Bronchial epithelial cell (primary cell): ENCODE data around the gene CYRIA. TPM values are rescaled to one million over a fixed set of nuclear protein-coding genes. Genes with fewer than 3 reads are reported as not detected.

Experiments
- DNase-seq: peaks from one replicate; pipeline ENCODE4 v3.0.0-alpha.2; 2010; ENCODE audit warnings: low read depth
- FAIRE-seq: peaks from 2 replicates; lab custom pipeline; 2011; peaks lifted over from hg19 to GRCh38; lab: Jason Lieb, UNC
- H3K27me3 ChIP-seq: 2 replicates; pipeline ENCODE4 v1.5.1; 2011; ENCODE audit warnings: low read length; ENCODE audit not compliant: control insufficient read depth, insufficient read depth
- H3K36me3 ChIP-seq: 2 replicates; pipeline ENCODE4 v1.5.1; 2011; ENCODE audit warnings: low read length; ENCODE audit not compliant: control insufficient read depth, insufficient read depth
- H3K4me3 ChIP-seq: 2 replicates; pipeline ENCODE4 v1.5.1; 2011; ENCODE audit warnings: mild to moderate bottlenecking, low read depth, low read length, control low read depth
- CTCF ChIP-seq: IDR thresholded peaks from 2 replicates; pipeline ENCODE4 v1.5.1; 2011; ENCODE audit warnings: mild to moderate bottlenecking, moderate library complexity, low read length, control low read depth, inconsistent platforms; ENCODE audit not compliant: insufficient read depth, severe bottlenecking
- total RNA-seq: library from RNA; depleted of rRNA; stranded (reverse); fragments of >200 nt; gene quantifications from 2 replicates; pipeline ENCODE4 v1.2.1, GENCODE V29; 2014

Gene CYRIA
- total RNA-seq, 1 donor from 2014 or later, result 0.79 TPM

- no peaks in the 10 kb centered on the region for H3K27me3 ChIP-seq
- TF ChIP-seq CTCF, result no peak
- no peak overlapping the region for H3K4me3 ChIP-seq
- DNase-seq (no peak), FAIRE-seq (no peak)
- no peaks in the 10 kb centered on the region for H3K36me3 ChIP-seq
Measured at GRCh38 chr2:16642088-16642487, 23.5 kb downstream of the CYRIA start.

GRCh38 chr2:16641509-16641908 lies 24.1 kb downstream of the CYRIA start:
- Histone ChIP-seq H3K36me3 (no peaks in the 10 kb centered on the region), H3K27me3 (no peaks in the 10 kb centered on the region), H3K4me3 (no peak overlapping the region)
- FAIRE-seq (no peak), DNase-seq (no peak)
- TF ChIP-seq CTCF, result no peak

GRCh38 chr2:16640867-16641266 lies 24.8 kb downstream of the CYRIA start:
- DNase-seq (no peak), FAIRE-seq (no peak)
- Histone ChIP-seq H3K36me3 (no peaks in the 10 kb centered on the region), H3K4me3 (no peak overlapping the region), H3K27me3 (no peaks in the 10 kb centered on the region)
- TF ChIP-seq CTCF, result no peak

GRCh38 chr2:16640001-16640700 lies 25.5 kb downstream of the CYRIA start:
- Histone ChIP-seq H3K4me3 (no peak overlapping the region), H3K36me3 (no peaks in the 10 kb centered on the region), H3K27me3 (no peaks in the 10 kb centered on the region)
- no peak for TF ChIP-seq CTCF
- DNase-seq, result no peak
- FAIRE-seq, result no peak

GRCh38 chr2:16639431-16639830 lies 26.2 kb downstream of the CYRIA start:
- no peak for DNase-seq
- Histone ChIP-seq H3K36me3 (no peaks in the 10 kb centered on the region), H3K4me3 (no peak overlapping the region), H3K27me3 (no peaks in the 10 kb centered on the region)
- TF ChIP-seq CTCF, result no peak
- no peak for FAIRE-seq

GRCh38 chr2:16638946-16639345 lies 26.7 kb downstream of the CYRIA start:
- H3K4me3 ChIP-seq, result no peak overlapping the region
- TF ChIP-seq CTCF, result no peak
- FAIRE-seq (no peak), DNase-seq (no peak)
- no peaks in the 10 kb centered on the region for H3K36me3 ChIP-seq
- no peaks in the 10 kb centered on the region for H3K27me3 ChIP-seq
